ACHN (cell line): ENCODE data around the gene CIZ1.

Experiments
- DNase-seq: peaks from one replicate; pipeline ENCODE4 v3.0.0-alpha.2; 2015
- in situ Hi-C: cut with HindIII; loops from 2 replicates; pipeline ENCODE4 v1.10.0; 2017; ENCODE audit warnings: low sequenced_read_pairs, low pct_ligation_motif_present, low pct_unique_long_range_greater_than_20kb

CIZ1 gene

DNA sequence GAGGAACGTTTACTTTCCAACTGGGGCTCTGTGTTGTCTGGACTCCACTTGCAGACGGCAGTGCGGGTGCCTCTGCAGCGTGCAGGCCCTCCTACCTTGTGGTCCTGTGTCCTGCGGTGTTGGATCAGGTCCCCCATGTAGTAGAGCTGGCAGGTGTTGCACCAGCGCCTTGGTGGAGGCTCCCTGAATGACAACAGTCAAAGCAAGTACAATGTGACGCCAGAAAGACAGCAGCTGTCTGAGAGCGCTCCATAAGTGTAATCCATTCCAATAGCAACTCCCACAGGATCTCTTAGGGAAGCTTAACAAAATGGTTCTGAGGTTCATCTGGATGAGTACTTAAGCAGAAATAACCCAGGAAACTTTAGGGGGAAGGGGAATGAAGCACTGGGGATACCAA, 21.4 kb downstream of the CIZ1 start:
- DNase-seq = no peak
- in situ Hi-C loops = no loop called here

DNA sequence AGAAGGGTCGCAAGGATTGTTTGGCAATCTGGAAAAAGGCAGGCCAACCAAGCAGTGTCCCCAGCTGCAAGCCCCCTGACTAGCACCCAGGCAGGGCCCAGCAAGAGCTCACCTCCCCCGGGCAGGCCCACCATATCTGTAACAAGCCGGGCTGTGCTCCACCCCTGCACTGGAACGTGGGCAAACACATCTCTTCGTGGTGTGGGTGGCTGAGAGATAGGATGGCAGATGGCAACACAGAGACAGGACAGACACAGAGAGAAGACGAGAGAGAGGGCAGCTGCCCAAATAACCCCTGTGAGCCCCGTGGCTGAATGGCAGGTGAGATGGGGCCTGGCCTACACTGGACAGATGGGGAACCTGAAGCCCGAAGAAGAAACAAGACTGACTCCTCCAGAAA, 21.9 kb downstream of the CIZ1 start:
- in situ Hi-C loops = no loop called here

DNA sequence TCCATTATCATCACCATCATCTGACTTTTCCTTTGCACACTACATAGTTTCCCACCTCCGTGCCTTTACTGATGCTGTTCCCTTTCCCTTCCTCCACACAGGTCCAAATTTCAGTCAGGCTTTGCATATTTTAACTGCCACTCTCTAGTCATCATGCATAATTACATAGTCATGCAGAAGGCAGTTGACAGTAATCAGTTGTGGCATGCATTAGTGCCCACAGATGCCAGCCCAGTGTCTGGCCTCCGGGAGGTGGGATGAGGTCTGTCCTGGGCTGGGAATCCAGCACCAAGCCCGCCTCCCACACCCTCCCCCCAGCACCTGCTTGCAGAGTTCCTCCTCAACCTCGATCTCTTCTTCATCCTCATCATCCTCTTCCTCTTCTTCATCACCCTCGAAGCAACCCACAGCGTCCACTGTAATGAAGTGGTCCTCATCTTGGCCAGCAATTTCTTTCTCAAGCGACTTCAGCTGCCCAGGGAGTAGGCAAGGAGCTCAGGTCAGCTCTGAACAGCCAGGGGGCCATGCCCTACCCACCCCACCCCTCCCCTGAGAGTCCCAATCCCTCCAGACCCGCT, 22.6 kb downstream of the CIZ1 start:
- in situ Hi-C loops = no loop called here
- no peak for DNase-seq

More for the DNA sequence above, 21.9 kb downstream of the CIZ1 start:
- no peak for DNase-seq

DNA sequence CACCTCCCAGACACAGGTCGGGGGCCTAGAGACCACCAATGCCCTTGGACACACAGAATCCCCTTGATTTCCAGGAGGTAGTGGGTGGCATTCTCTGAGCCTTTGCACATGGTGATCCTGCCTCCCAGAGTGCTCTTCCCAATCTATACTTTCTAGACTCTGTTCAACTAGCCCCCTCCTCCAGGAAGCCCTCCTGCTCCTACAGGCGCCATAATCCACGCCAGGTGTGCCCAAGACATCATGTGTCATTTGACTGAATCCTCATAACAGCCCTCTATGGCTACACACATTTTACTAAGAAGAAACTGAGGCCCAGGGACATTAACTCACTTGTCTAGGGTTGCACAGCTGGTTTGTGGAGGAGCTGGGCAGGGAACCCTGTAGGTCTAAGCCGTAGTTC, 24.2 kb downstream of the CIZ1 start:
- in situ Hi-C loops = no loop called here
- no peak for DNase-seq

DNA sequence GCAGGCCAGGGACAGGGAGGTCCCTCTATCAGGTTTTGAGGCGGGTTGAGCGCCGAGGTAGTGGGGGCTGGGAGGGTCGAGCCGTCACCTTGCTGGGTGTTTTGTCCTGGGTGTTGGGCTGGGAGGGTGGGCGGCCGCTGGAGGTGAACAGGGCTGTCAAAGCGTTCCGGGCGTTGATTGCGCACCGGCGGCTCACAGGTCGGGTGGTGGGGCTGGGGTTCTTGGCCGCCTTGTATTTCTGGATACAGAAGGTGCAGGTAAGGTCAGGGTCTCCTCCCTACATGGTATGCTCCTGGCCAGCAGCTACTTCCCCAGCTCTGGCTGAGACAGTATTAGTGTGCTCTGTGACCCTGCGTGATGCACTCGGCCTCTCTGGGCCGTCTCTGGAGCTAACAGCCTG, 25.2 kb downstream of the CIZ1 start:
- no peak for DNase-seq
- in situ Hi-C loops = no loop called here

DNA sequence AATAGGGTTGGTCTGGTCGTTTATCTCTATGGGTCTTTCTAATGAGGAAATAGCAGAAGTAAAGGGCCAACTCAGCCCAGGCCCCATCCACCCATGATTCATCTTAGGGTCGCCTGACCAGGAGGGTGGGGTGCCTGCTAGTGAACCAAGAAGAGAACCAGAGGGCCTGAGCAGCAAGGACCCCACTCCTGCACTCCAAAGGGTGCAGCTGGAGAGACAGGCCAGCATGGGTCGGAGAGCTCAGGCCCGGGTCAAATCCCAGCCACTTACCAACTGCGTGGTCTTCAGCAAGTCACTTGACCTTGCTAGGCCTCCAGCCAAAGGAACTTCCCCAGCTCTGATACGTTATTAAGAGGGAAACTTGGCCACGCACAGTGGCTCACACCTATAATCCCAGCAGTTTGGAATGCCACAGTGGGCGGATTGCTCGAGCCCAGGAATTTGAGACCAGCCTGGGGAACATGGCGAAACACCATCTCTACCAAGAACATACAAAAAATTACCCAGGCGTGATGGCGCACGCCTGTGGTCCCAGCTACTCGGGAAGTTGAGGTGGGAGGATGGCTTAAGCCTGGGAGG, 27.0 kb downstream of the CIZ1 start:
- peak; percentile 16 for DNase-seq
- in situ Hi-C loops = no loop called here

DNA sequence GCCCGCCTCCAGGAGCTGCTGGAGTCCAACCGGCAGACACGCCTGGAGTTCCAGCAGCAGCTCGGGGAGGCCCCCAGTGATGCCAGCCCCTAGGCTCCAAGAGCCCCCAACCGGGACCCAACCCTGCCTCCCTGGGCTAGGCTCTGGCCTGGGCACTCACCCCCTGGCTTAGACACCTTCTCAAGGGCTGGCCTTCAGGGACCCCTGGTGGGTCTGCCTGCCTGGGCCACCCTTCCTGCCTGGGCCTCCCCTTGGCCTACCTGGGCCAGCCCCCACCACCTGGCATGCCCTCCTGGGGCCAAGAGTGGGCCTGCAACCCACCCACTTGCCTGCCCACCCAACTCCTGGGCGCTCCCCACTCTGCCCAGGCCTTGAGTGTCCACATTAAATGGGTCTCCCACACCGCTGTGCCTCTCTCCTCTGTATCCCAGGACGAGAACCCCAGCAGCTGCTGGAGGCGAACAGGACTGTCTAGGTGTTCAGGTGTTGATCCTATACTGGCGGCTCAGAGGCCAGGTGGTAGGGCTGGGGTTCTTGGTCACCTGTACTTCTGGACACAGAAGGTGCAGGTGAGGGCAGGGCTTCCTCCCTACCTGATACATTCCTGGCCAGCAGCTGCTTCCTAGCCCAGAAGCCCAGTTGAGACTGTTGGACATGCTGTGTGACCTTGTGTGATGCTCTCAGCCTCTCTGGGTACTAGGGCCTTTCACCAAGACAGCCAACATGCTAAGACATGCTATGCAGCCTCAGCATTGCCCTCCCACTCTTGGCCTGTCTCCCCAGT, 27.7 kb downstream of the CIZ1 start:
- DNase-seq = no peak

DNA sequence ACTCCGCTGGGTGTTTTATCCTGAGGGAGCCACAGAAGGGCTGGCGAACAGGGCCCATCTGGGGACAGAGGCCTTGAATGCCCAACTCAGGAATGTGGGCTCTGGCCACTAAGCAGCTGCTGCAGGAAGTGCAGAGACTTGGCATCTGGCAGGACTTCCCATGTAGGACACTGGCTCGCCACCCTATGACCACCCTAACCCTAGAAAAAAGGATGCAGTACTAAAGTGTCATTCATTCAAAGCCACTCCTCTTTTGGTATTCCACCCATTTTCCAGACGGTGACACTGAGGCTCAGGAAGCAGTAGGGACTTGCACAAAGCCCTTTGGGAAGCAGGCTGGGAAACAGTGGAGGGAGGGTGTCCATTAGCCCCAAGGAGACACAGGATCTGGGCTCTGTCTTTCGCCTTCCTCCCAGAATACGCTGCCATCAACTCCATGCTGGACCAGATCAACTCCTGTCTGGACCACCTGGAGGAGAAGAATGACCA, 28.3 kb downstream of the CIZ1 start:
- in situ Hi-C loops = no loop called here
- DNase-seq = no peak

More for the DNA sequence above, 27.7 kb downstream of the CIZ1 start:
- in situ Hi-C loops = no loop called here

DNA sequence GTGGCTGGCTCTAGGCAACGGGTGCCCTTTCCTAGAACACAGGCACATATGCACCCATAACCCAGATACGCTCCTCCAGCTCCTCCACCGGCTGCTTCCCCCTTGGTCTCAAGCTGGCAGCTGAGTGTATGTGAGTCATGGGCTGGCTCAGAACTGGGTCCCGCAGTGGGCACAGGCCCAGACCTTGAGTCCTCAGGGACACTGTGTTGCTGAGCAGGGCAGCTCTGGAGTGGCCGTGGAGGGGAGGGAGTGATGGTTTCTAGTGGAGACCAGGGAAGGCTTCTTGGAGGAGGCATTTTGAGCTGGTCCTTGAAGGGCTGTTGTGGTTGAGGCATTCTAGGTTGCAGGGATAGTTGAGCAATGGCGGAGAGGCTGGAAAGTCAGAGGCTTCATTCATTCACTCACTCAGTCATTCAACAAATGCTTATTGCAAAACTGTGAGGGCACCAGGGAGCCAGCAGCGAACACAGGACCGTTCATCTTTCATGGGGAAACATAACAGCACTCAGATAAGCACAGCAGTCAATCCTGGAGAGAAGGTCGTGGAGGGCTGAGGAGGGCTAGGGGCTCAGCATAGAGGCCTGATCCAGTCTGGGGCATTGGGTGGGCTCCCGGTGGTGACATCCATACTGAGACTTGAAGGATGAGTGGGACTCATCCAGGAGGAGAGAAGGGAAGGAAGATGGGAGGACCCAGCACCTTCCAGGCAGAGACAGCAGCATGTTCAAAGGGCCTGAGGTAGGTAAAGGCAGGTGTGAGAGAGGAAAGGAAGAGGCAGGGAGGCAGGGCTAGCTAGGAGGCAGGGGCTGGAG, 29.0 kb downstream of the CIZ1 start:
- DNase-seq = peak; percentile 60

DNA sequence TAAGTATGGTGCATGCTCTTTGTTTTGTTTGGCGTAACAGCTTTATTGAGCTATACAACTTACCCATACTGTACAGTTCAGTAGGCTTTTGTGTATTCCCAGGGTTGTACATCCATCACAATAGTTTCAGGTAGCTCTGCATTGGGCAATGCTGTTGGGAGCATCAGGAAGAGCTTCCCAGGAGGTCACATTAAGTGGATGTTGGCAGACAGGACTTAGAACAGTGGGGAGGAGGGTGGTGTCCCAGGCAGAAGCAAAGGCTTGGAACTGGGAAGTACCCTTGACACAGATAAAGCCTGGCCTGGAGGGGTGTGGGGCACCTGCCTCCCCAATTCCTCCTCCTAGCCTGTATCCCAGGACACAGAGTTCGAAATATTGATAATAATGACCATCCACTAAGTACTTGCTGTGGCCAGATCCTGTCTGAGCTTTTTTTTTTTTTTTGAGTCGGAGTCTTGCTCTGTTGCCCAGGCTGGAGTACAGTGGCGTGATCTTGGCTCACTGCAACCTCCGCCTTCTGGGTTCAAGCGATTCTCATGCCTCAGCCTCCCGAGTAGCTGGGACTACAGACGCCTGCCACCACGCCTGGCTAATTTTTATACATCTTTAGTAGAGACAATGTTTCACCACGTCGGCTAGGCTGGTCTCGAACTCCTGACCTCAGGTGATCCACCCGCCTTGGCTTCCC, 30.0 kb downstream of the CIZ1 start:
- in situ Hi-C loops = no loop called here
- no peak for DNase-seq

More for the DNA sequence above, 29.0 kb downstream of the CIZ1 start:
- in situ Hi-C loops = no loop called here

DNA sequence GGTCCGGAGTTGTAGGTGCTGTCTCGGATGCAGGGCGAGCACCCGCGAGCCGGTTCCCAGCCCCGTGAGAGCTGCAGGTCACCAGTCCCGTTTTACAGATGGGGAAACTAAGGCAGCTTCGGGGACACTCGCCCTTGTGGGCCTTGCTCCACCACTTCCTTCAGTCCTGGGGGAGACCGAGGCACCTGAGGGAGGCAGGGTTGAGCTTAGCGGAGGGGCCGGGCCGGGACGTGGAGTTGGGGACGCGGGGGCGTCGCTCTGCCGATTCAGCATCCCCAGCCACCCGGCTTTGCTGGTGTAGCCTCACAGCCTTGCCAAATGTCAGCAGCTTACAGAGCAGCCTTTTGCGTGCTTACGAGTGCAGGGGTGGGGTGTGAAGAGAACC, 30.8 kb downstream of the CIZ1 start:
- no peak for DNase-seq
- in situ Hi-C loops = no loop called here

DNA sequence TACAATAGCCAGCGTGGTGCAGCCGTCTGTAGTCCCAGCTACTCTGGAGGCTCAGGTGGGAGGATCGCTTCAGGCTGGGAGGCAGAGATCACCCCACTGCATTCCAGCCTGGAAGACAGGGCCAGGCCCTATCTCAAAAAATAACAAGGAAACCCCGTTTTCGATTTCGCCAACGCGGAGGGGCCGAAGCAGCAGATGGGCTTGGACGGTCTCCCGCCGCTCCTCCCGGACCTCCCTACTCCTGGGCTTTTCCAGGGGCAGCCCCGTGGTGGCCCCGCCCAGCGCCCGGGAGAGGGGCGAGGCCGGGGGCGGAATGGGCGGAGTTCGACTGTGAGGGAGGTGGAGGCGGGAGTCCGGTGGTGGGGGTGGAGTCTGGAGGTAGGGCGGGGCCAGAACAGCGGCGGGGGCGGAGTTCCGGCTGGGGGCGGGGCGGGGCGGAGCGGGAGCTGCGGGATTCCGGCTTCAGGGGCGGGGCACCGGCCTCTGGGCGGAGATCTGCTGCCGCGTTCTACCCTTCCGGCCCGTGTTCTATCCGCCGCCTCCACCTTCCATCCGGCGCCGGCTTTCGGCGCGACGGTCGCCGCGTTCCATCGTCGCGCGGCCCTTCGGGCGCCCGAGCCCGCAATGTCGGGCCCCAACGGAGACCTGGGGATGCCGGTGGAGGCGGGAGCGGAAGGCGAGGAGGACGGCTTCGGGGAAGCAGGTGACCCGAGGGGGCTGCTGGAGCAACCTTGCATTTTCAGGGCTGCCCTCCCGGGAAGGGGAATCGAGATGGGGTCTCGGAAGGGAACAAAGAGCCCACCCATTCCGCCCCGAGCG, 31.4 kb downstream of the CIZ1 start, which contains the start of gene BBLN:
TSS of gene BBLN (plus strand) at position 482 of the 819 bp plus-strand sequence. CDS start at position 625, 143 bp downstream.
- DNase-seq = peak; percentile 89
- in situ Hi-C loops = no loop called here

DNA sequence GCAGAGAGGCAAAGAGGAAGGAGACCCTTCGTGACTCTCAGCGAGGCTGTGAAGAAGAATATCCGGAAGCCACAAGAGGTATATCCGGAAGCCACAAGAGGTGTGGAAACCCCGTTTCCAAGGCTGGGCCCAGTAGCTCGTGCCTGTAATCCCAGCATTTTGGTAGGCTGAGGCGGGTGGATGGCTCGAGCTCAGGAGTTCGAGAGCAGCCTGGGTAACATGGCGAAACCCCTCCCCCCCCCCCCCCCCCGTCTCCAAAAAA, 31.9 kb downstream of the CIZ1 start:
- DNase-seq = no peak
- in situ Hi-C loops = no loop called here

DNA sequence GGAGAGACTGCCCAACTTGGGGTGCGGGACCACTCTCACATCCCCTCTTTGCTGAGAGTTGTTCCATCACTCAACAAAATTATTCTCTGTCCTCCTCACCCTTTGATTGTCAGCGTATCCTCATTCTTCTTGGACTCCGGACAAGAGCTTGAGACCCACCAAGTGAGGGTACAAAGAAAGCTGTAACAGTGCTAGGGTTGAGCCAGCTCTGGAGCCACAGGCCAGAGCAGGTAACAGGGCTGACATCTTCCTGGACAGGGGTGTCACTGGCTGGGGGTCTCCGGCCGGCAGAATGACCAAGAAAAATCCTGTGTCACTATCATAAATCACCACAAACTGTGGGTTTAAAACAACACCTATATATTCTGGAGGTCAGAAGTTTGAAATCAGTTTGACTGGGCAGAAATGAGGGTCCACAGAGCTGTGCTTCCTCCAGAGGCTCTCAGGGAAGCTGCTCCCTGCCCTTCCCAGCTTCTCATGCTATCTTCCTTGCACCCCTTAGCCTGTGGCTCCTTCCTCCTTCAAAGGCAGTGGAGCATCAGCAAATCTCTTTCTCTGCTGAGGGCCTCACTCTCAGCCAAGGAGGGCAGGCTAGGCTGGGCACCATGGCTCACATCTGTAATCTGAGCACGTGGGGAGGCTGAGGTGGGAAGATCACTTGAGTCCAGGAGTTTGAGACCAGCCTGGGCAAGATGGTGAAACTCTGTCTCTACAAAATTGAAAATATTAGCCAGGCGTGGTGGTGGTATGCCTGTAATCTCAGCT, 35.5 kb downstream of the CIZ1 start:
- in situ Hi-C loops = no loop called here
- DNase-seq = no peak

DNA sequence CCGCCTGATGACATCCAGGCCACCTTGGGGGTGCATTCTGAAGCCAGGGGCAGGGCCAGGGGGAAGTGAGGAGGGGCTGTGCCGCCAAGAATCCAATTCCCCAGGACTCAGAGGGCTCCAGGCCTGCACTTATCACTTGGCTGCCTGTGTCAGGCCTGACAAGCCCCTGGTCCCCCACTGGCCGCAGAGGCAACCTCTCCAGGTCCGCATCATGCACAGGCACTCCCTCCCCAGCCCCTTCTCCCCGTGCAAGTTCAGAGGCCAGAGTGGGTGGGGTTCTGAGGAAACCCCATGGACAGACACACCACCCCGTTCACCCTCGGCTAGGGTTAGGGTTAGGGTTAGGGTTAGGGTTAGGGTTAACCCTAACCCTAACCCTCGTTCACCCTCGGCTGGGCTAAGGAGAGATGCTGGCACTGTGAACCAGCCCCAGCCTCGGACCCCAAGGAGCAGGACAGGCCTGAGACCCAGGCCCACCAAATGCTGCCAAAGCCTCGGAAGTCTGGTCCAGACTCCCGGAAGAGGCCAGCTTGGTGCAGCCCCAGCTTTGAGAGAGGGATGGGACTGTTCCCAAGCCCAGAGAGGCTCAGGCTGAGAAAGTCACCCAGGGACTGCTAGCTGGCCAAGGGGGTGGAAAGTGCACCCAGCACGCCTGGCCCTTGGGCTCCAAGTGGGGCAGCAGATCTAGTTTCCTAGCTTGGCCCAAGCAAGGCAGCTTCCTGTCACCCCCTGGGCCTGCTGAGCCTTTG, 37.3 kb downstream of the CIZ1 start:
- no peak for DNase-seq
- in situ Hi-C loops = no loop called here

DNA sequence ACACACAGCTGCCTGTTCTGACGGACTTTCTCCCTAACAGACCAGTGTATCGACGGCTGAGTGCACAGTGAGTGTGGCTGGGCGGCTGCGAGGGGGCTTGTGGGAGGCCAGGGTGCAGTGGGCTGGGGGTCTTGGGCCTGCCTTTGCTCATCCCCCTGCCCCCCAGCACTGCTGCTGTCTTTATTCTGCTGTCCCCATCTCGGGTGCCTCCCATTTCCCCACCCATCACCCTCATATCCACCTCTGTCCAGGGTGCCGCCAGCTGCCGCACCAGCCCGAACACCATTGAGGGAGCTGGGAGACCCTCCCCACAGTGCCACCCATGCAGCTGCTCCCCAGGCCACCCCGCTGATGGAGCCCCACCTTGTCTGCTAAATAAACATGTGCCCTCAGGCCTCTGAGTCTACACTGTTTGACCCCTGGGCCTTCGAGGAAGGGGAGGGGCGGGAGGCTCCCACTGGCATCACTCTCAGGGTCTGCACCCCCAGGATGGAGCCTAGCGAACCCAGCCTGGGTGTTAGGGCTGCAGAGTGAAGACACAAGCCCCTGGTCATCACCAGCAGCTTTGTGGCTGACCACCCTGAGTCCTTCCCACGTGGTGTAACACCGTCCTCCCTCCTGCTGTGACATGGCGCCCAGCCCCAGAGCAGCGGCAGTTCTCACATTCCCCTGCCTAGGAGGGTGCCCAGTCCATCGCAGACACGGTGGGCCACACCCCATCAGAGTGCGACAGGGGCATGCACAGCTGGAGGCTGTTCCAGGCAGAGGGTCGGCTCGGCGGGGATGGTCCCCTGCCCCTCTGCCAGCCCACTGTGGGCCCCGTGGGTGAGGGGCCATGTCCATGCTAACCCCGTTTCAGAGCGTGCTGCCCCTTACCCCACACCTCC, 38.1 kb downstream of the CIZ1 start:
- DNase-seq = no peak
- in situ Hi-C loops = no loop called here
